NT2/D1 (cell line): ENCODE results near the gene KLHL42.

ENCODE experiments used
- YY1 ChIP-seq: IDR thresholded peaks from 2 replicates; pipeline ENCODE4 v1.6.1; 2011; ENCODE audit not compliant: insufficient read length, insufficient read depth
- ZNF274 ChIP-seq: IDR thresholded peaks from 2 replicates; pipeline ENCODE4 v1.6.1; 2011; ENCODE audit warnings: mild to moderate bottlenecking, low read depth, low read length

DNA sequence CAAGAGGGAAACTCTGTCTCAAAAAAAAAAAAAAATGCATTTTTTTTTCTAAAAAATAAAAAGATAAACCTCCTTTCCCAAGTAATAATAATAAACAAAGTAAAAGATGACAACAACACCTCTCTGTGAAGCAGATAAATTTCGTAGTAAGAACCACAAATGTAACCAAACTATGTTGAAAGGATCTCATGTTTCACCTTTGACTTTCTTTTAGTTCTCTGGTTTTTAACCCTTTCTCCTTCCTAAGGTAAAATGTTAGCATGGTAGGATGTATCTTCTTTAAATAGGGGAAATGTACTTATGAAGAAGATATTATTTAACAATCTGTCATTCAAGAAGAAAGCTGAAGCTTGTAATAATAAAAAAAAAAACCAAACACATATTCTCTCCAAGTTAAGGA lies 1.8 kb upstream of the KLHL42 start:
- TF ChIP-seq YY1 = no peak
- no peak for TF ChIP-seq ZNF274
